Activated naive CD4-positive, alpha-beta T cell treated with anti-CD3 and anti-CD28 coated beads, Interleukin-2, amount 10 ng/mL, durations not matched to agents 7 days and 5 days (primary cell): ENCODE measurements around the gene ARHGAP11A.

Source experiments
- CTCF ChIA-PET: fragments of 350-600 bp; sonication (Branson Sonifier 250); formaldehyde crosslinking; loops from one replicate; lab custom pipeline; 2021; ENCODE audit warnings: antibody characterized with exemption; lab: Charles Lee
- DNase-seq: peaks from one replicate; pipeline ENCODE4 v3.0.0-alpha.2; 2020
- H3K27ac Mint-ChIP-seq: one replicate; pipeline ENCODE4 v1.8.0; 2021; ENCODE audit warnings: mild to moderate bottlenecking, moderate library complexity, mixed read lengths
- H3K27me3 Mint-ChIP-seq: one replicate; pipeline ENCODE4 v1.8.0; 2021; ENCODE audit warnings: mild to moderate bottlenecking, mixed read lengths
- H3K36me3 Mint-ChIP-seq: one replicate; pipeline ENCODE4 v1.8.0; 2021; ENCODE audit warnings: mixed read lengths
- H3K4me1 Mint-ChIP-seq: one replicate; pipeline ENCODE4 v1.8.0; 2021; ENCODE audit warnings: mixed read lengths
- H3K4me3 Mint-ChIP-seq: one replicate; pipeline ENCODE4 v1.8.0; 2021; ENCODE audit warnings: mild to moderate bottlenecking, moderate library complexity, mixed read lengths
- H3K9me3 Mint-ChIP-seq: one replicate; pipeline ENCODE4 v1.8.0; 2021; ENCODE audit warnings: mixed read lengths

Gene ARHGAP11A

GRCh38 chr15:32685576-32685975, 70.3 kb downstream of the ARHGAP11A start:
- Mint-ChIP-seq H3K4me1 (peaks cover 5% of the 10 kb centered on the region), H3K4me3 (no peak overlapping the region), H3K36me3 (peaks cover 2% of the 10 kb centered on the region), H3K27ac (no peak overlapping the region), H3K9me3 (no peaks in the 10 kb centered on the region), H3K27me3 (no peaks in the 10 kb centered on the region)
- DNase-seq = no peak
- CTCF ChIA-PET = no interaction called here

- no peak overlapping the region for H3K4me3 Mint-ChIP-seq
- no peak overlapping the region for H3K27ac Mint-ChIP-seq
- no peaks in the 10 kb centered on the region for H3K27me3 Mint-ChIP-seq
- peaks cover 2% of the 10 kb centered on the region for H3K36me3 Mint-ChIP-seq
- peaks cover 5% of the 10 kb centered on the region for H3K4me1 Mint-ChIP-seq
- no peaks in the 10 kb centered on the region for H3K9me3 Mint-ChIP-seq
- no peak for DNase-seq
- CTCF ChIA-PET = interaction anchor here (0.8 to 1.5 kb wide), 2 partner anchors 24 to 26 kb away, joined by 4 read pairs; no protein-coding TSS in a partner anchor
Observed at GRCh38 chr15:32687556-32687955, 72.3 kb downstream of the ARHGAP11A start.

- CTCF ChIA-PET = interaction anchor here (0.8 kb wide), 1 partner anchor 26 kb away, joined by 4 read pairs; no protein-coding TSS in a partner anchor
Observed at GRCh38 chr15:32688151-32688639, 72.9 kb downstream of the ARHGAP11A start.

More at GRCh38 chr15:32688151-32688639, 72.9 kb downstream of the ARHGAP11A start:
- Mint-ChIP-seq H3K27me3 (no peaks in the 10 kb centered on the region), H3K9me3 (no peaks in the 10 kb centered on the region), H3K36me3 (peaks cover 2% of the 10 kb centered on the region), H3K4me3 (no peak overlapping the region), H3K27ac (no peak overlapping the region), H3K4me1 (peaks cover 5% of the 10 kb centered on the region)
- DNase-seq = no peak
